ENCODE measurements around the gene ARSA. TPM values are rescaled to one million over a fixed set of nuclear protein-coding genes. Genes with fewer than 3 reads are reported as not detected.
A peak's percentile ranks its signal among the peaks of the same experiment; 100 is the strongest.

Gene ARSA
- polyA plus RNA-seq, 1 donor (not counting 4 experiments of a cell fraction or from before 2014, with no cell fraction given) = 12.1 TPM

GRCh38 chr22:50601669-50602337 lies 26.1 kb downstream of the ARSA start:
- H3K79me2 ChIP-seq (ENCODE audit: control insufficient read depth, insufficient read depth, low read length) = no peaks in the 10 kb centered on the region
- H2AFZ ChIP-seq (ENCODE audit: control insufficient read depth, low read length) = no peak overlapping the region
- H3K27me3 ChIP-seq (ENCODE audit: control insufficient read depth, extremely low read depth, insufficient read depth, low read length) = peaks cover 55% of the 10 kb centered on the region
- no peak overlapping the region for H3K4me3 ChIP-seq (ENCODE audit: control insufficient read depth in 2 of 3, extremely low read depth in 1 of 3, insufficient read depth in 2 of 3, low read depth in 1 of 3, low read length in 3 of 3)
- no peak overlapping the region for H3K9ac ChIP-seq (ENCODE audit: control insufficient read depth, extremely low read depth, insufficient read depth, low read length)
- no peak overlapping the region for H3K4me2 ChIP-seq (ENCODE audit: control insufficient read depth, extremely low read depth, insufficient read depth, low read depth, low read length)
- no peaks in the 10 kb centered on the region for H4K20me1 ChIP-seq (ENCODE audit: control insufficient read depth, extremely low read depth, insufficient read depth, low read length)
- H3K9me3 ChIP-seq (ENCODE audit: control insufficient read depth, low read depth, low read length) = no peaks in the 10 kb centered on the region
- H3K9me1 ChIP-seq (ENCODE audit: control insufficient read depth, extremely low read depth, insufficient read depth, low read length) = no peaks in the 10 kb centered on the region
- dilution Hi-C loops (cut with MboI; ENCODE audit: extremely low pct_ligation_motif_present, low sequenced_read_pairs) = no loop called here
- FAIRE-seq = no peak
- H3K4me1 ChIP-seq (ENCODE audit: control insufficient read depth, extremely low read depth, insufficient read depth, low read length) = no peaks in the 10 kb centered on the region
- no peaks in the 10 kb centered on the region for H3K36me3 ChIP-seq (ENCODE audit: control insufficient read depth in 2 of 2, extremely low read depth in 1 of 2, insufficient read depth in 2 of 2, low read length in 2 of 2)
- no peak overlapping the region for H3K27ac ChIP-seq (ENCODE audit: control insufficient read depth, insufficient read depth, low read length)
- no peak for DNase-seq (ENCODE audit: low read depth, low spot score)
- TF ChIP-seq, protein P1, sequence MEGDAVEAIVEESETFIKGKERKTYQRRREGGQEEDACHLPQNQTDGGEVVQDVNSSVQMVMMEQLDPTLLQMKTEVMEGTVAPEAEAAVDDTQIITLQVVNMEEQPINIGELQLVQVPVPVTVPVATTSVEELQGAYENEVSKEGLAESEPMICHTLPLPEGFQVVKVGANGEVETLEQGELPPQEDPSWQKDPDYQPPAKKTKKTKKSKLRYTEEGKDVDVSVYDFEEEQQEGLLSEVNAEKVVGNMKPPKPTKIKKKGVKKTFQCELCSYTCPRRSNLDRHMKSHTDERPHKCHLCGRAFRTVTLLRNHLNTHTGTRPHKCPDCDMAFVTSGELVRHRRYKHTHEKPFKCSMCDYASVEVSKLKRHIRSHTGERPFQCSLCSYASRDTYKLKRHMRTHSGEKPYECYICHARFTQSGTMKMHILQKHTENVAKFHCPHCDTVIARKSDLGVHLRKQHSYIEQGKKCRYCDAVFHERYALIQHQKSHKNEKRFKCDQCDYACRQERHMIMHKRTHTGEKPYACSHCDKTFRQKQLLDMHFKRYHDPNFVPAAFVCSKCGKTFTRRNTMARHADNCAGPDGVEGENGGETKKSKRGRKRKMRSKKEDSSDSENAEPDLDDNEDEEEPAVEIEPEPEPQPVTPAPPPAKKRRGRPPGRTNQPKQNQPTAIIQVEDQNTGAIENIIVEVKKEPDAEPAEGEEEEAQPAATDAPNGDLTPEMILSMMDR (optimal IDR thresholded peaks at IDR 0.05 in 1 of 3, IDR thresholded peaks at IDR 0.05 in 1 of 3, conservative IDR thresholded peaks at IDR 0.05 in 1 of 3; ENCODE audit: extremely low read depth in 1 of 3, insufficient read depth in 2 of 3, low read length in 3 of 3) = no peak
- no peak for TF ChIP-seq EZH2 (IDR thresholded peaks at IDR 0.05; ENCODE audit: low read length)

DNA sequence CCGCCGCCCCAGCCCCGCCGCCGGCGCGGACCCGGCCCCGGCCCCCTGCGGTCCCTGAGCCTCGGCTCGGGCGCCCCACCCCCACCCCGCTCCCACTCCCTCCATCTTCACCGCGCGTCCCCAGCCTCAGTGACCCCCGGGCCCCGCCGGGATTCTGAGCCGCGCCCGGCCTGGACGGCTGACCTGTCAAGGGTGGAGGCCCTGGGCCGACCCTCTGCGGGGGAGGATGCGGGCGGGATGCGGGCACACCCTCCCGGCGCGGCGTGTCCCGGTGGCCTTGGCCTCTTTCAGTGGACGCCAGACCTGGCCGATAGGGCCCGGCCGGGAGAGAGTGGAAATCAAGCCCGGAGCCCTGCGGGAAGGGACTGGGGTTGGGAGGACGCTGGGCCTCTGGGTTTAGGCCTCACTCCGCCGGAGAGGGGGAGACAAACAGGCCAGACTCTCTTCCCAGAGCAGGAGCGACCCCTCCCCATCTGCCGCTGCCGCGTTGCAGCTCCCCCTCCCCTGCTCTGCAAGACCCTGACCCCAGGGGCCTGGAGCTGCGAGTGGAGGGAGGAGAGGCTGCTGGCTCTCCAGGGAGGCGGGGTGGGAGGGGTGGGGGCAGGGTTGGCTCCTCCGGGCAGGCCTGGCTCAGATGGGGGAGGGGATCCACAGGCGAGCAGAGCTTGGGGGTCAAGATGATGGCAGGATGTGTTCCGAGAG lies 26.8 kb downstream of the ARSA start:
- no peaks in the 10 kb centered on the region for H3K4me1 ChIP-seq (ENCODE audit: control insufficient read depth, extremely low read depth, insufficient read depth, low read length)
- DNase-seq (ENCODE audit: low read depth, low spot score) = no peak
- H3K79me2 ChIP-seq (ENCODE audit: control insufficient read depth, insufficient read depth, low read length) = no peaks in the 10 kb centered on the region
- no peaks in the 10 kb centered on the region for H3K36me3 ChIP-seq (ENCODE audit: control insufficient read depth in 2 of 2, extremely low read depth in 1 of 2, insufficient read depth in 2 of 2, low read length in 2 of 2)
- no peaks in the 10 kb centered on the region for H3K9me3 ChIP-seq (ENCODE audit: control insufficient read depth, low read depth, low read length)
- H3K9ac ChIP-seq (ENCODE audit: control insufficient read depth, extremely low read depth, insufficient read depth, low read length) = no peak overlapping the region
- dilution Hi-C loops (cut with MboI; ENCODE audit: extremely low pct_ligation_motif_present, low sequenced_read_pairs) = no loop called here
- H3K4me3 ChIP-seq (ENCODE audit: control insufficient read depth in 2 of 3, extremely low read depth in 1 of 3, insufficient read depth in 2 of 3, low read depth in 1 of 3, low read length in 3 of 3) = peak overlapping the region in 1 of 3 experiments; percentile 27
- H2AFZ ChIP-seq (ENCODE audit: control insufficient read depth, low read length) = no peak overlapping the region
- H3K27me3 ChIP-seq (ENCODE audit: control insufficient read depth, extremely low read depth, insufficient read depth, low read length) = peaks cover 55% of the 10 kb centered on the region
- H3K9me1 ChIP-seq (ENCODE audit: control insufficient read depth, extremely low read depth, insufficient read depth, low read length) = no peaks in the 10 kb centered on the region
- no peaks in the 10 kb centered on the region for H4K20me1 ChIP-seq (ENCODE audit: control insufficient read depth, extremely low read depth, insufficient read depth, low read length)
- H3K4me2 ChIP-seq (ENCODE audit: control insufficient read depth, extremely low read depth, insufficient read depth, low read depth, low read length) = no peak overlapping the region
- no peak overlapping the region for H3K27ac ChIP-seq (ENCODE audit: control insufficient read depth, insufficient read depth, low read length)
- TF ChIP-seq, protein P1 (optimal IDR thresholded peaks at IDR 0.05 in 1 of 3, IDR thresholded peaks at IDR 0.05 in 1 of 3, conservative IDR thresholded peaks at IDR 0.05 in 1 of 3; ENCODE audit: extremely low read depth in 1 of 3, insufficient read depth in 2 of 3, low read length in 3 of 3) = no peak
- peak; percentile 39 for TF ChIP-seq EZH2 (IDR thresholded peaks at IDR 0.05; ENCODE audit: low read length)
- no peak for FAIRE-seq

Data from keratinocyte (primary cell).